A172 (cell line): Measurements from ENCODE around the gene C16orf92. TPM values are rescaled to one million over a fixed set of nuclear protein-coding genes. Genes with fewer than 3 reads are reported as not detected.
"Not testable (repeated sequence)": the region's sequence is repeated elsewhere in the genome, so short reads cannot be mapped to it uniquely, and the experiment has no call there.

Experiments used
- DNase-seq: peaks from one replicate; pipeline ENCODE4 v3.0.0-alpha.2; 2015; ENCODE audit warnings: low spot score
- total RNA-seq: library from RNA; depleted of rRNA; stranded (reverse); fragments of >200 nt; shearing (Covaris generic); gene quantifications from 2 replicates; pipeline ENCODE4 v1.2.3, GENCODE V29; 2014

The C16orf92 gene
- total RNA-seq, 1 experiment from 2014 or later: not detected

DNA sequence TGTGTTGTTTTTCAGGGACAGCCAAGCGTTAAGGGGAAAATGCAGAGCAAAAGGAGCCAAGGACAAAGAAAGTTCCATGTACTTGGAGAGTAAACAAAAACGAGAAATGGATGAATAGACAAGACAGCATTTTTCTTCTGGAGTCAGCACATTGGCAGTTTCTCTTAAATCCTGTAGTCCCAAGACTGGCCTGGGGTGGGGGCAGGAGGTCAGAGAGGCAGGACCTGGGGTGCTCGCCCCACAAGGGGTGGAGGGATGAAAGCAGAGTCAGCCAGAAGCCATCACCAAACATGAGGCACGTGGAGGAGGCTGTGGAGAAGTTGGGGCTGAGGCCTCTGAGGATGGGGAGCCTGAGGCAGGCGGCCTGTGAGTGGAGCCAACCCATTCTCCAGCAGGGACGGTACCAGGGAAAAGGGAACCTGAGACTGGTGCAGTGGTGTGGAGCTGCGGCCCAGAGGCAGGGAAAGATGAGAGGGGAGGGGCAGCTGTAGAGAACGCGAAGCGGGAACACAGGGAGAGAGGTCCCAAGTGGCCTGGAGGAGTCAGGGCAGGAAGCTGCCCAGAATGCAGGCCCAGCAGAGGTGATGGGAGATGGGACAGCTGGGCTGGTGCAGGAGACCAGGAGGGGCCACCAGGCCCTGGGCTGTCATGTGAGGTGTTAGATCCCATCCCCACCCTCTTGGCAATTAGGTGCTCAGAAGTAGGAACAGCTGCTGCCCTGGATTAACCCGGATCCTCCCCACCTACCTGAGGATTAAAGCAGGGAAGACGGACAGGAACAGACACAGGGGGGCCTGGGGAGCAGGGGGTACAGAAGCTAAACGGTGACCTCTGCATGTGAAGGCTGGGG lies 4.8 kb downstream of the C16orf92 start:
- DNase-seq: no peak

DNA sequence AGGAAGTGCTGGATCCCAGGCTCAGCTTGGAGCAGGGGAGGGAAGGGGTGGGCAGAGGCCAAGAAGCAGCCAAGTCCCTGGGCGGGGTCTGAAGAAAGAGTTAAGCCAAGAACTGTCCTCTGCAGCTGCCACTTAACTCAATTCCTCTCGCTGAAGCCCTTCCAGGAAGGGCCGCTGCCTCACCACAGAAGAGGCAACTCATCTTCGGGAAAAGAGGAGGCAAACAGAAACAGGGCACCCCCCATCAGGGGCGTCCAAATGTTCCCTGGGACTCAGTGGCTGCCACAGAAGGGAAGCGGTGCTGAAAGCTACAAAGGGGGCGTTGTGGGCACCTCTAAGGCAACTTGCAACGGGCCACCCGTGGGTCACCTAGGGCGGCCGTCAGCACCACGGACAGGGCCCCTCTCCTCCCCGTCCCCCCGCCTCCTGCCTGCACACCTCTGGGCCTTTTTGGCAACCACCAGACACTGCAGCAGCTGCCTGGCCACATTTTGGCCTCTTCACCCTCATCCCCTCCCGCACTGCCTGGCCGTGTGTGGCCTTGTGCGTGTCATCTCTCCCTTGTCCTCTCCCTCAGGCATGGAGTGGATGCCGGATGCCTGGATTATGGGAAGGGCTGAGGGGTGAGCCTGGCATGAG lies 5.6 kb downstream of the C16orf92 start:
- peak; percentile 13 for DNase-seq

DNA sequence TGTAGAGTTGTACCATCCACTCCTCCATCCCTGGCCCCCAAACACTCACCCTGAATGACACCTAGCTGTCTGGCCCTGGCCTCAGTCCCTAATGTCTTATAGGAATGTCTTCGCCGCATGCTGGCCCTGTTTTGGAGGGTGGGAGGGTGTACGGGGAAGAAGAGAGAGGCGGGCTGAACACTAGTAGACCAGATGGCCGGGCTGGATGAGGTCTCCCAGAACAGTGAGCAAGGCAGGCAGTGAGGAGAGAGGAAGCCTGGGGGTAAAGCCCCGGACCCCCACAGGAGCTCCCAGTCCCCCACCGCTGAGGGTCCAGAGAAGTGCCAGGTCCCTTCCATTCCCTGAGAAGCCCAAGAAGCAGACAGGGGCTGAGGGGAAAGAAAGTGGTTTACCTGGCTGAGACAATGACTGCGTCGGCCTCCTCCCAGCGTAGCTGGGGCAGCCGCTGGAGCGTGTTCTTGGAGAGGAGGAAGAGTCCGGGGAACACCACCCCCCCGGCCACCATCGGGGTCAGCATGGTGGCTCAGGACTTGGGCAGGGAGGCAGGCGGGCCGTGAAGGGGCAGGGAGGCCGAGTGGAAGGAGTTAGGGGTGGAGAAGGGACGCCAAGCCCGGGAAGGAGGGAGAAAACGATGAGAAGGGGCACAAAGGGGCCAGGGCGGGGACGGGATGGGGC lies 7.2 kb downstream of the C16orf92 start:
- no peak for DNase-seq

DNA sequence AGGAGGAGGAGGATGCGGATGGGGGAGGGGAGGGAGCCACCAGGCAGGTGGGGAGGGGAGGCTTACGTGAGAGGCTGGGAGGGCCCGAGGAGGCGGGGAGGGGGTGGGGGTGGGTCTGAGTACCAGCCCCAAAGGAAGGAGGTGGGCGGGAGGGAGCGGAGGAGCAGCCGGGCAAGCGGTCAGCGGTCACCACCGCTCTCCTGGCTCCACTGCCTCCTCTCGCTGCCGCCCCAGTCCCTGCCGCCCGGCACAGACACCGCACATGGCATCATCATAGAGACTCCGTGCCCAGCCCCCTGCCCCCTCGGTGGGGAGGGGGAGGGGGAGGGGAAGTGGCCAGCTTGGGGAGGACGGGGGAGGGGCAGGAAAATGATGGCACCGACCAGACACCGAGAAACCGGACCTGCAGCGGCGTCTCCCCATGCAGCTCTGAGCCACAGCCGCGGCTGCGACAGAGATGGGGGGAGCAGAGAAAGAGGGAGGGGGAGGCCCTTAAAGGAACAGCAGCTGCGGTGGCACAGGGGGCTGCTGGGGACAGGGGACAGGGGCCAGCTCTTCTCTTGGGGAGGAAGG lies 7.9 kb downstream of the C16orf92 start, which contains the start of gene TLCD3B:
Gene TLCD3B, minus strand, starts transcription at position 431 of the 573 bp plus-strand sequence. CDS start 744 bp downstream, outside the sequence.
- no peak for DNase-seq

DNA sequence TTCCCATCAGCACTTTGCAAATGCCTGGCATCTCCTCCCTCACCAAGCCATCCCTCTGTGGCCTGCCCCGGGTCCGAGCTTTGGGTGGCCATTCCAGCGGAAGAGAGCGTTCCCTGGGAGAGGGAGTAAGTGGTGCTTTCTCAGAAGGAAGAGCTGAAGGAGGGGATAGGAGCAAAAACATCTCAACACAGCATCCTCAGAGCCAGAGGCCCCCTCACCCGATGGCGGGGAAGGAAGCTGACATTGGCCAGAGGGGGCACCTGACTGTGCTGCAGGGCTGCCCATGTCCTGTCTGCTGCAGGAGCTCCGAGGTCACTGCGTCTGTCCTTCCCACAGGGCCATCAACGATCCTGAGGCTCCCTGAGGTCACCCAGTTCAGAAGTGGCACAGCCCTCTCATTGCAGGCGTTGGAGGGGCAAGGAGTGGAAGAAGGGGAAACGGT lies 8.5 kb downstream of the C16orf92 start:
- DNase-seq: no peak

DNA sequence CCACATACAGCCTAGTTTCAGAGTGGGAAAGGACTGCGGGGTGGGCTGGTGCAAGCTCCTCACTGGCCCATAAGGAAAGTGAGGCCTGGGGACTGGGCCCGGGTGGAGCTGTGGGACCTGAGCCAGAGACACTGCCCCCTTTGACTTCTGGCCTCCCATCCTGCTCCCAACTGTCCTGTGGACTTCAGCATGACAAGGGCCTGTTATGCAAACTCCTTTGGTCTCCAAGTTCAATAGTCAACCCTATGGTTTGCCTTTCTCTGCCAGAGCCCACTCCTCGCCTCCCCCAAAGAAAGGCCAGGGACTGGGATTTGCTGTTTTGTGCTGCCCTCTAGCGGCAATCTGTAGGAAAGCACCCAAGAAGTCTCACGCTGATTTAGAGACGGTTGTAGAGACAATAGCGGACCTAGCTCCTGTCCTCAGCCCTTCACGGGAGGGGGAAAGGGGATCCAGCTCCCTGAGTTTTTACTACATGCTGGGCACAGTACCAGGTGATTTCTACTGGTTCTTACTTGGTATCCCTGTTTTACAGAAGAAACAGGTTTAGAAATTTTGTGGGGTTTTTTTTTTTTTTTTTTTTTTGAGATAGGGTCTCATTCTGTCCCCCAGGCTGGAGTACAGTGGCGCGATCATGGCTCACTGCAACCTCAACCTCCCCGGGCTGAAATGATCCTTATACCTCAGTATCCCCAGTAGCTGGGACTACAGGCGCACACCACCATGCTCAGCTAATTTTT lies 9.3 kb downstream of the C16orf92 start:
- DNase-seq: peak; percentile 71

DNA sequence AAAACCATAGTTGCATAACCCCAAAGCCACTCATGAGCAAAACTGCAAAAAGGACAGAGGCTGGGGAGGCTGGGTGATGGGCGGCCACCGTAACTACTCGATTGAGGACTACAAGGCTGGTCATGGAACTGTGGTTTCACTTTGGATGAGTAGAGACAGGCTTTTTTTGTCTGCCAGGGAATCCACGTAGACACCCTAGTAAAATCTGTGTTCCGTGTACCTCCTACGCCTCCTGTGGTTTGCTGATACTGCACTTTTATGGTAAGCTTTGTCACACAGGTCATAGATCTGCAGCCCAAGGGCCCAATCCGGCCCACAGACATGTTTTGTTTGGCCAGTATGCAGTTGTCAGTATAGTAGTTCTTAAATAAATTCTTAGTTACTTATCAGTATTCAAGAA lies 10.3 kb downstream of the C16orf92 start:
- DNase-seq: no peak

DNA sequence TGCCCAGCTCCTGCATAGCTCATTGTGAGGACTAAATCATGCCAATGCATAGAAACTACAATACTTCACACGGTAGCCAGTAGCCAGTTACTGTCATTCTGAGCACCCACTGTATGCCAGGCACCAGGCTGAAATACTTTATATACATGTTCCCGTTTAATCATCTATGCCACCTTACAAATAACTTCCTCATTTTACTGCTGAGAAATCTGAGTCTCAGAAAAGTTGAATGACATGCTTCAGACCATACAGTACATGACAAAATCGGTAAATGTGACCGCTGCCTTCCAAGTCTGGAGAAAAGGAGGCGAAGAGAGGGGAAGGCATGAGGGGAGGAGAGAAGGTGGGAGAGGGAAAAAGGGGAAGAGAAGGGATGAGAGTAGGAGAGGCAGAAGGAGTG lies 17.2 kb downstream of the C16orf92 start:
- DNase-seq: no peak

DNA sequence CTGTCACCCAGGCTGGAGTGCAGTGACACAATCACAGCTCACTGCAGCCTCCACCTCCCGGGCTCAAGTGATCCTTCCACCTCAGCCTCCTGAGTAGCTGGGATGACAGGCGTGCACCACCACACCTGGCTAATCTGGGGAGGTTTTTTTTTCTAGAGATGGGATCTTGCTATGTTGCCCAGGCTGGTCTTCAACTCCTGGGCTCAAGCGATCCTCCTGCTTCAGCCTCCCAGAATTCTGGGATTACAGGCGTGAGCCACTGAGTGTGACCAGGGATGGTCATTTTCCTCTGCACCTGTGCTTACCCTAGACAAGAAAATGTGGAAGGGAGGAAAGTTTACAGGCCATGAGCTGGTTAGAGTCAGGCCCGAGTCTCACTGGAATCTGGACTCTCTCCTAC lies 17.7 kb downstream of the C16orf92 start:
- not testable (repeated sequence) for DNase-seq

DNA sequence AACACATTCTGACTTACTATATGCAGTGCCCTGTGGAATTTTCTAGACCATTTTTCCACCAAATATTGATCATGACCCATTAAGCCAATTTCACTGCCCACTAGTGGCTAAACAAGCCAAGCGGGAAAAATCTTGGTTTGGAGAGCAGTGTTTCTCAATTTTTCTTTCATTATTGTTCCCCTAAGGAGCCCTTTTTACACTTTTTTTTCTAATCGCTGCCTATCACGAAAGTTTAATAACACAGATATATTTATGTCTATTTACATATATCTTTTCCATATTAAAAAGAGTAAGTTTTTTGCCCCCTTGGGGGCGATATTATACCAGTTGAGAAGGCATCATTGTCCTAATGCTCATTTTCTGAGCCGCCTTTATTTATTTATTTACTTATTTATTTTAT lies 18.8 kb downstream of the C16orf92 start:
- no peak for DNase-seq

DNA sequence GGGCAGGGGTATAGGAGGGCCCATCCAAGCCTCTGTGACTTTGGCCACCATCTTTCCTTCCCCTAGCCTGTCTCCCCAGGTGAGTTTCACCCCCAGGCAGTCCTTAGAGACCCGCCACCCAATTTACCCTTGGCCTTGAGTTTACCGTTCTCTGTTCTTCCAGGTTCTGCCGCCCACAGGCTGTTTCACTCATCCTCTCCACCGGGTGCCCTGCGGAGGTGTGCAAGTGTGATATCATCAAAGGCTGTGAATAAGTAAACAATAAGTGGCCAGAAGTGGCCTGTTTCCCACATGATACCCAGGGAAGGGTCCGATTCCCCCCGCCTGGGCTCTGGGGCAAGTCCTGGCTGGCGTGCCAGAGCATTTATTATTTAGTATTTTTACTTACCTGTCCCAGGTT lies 23.2 kb downstream of the C16orf92 start:
- no peak for DNase-seq

DNA sequence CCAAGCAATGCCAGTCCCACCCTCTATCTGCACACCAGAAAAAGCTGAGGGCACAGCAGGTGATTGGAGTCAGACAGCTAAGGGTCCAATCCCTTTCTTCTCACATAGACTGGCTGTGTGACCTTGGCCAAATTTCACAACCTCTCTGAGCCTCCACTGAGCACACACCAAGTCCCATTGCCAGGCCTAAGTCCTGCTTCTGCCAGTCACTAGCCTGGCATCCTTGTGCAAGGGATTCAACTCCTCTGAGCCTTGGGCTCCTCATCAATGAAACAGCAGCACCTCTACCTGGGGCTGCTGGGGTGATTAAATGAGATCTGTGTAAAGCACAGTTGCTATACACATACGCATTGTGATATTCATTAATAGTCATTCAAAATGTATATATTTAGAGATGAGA lies 23.6 kb downstream of the C16orf92 start:
- DNase-seq: no peak

DNA sequence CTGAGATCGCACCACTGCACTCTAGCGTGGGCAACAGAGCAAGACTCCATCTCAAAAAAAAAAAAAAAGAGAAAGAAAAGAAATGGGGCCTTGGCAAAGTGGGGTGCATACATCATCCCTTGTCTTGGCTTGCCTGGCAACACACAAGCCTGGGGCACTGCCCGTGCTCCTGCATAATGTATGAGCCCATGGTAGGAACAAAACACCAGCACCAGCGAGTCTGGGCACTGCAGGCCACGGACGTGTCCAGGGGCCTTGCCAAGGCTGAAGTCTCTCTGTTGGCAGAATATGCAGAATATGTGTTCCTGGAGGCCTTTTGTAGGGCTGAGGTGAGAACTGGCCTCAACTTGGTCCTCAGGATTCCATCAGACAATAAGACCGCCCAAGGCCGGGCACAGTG lies 26.9 kb downstream of the C16orf92 start:
- DNase-seq: no peak

DNA sequence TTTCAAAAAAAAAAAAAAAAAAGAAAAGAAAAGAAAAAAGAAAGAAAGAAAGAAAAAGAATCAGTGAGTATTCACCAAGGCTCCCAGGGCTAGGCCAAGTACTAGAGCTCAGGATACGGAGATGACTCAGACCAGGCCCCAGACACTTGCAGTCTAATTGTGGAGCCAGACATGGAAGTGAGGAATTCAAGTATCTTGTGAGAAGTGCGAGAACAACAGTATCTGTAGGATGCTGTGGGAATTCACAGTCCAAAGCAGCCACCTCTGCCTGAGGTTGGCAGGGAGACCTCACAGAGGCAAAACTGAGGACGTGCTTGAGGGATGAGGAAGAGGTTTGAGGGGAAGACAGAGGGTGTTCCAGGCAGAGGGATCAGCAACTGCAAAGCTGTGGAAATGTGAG lies 28.5 kb downstream of the C16orf92 start:
- peak; percentile 82 for DNase-seq

DNA sequence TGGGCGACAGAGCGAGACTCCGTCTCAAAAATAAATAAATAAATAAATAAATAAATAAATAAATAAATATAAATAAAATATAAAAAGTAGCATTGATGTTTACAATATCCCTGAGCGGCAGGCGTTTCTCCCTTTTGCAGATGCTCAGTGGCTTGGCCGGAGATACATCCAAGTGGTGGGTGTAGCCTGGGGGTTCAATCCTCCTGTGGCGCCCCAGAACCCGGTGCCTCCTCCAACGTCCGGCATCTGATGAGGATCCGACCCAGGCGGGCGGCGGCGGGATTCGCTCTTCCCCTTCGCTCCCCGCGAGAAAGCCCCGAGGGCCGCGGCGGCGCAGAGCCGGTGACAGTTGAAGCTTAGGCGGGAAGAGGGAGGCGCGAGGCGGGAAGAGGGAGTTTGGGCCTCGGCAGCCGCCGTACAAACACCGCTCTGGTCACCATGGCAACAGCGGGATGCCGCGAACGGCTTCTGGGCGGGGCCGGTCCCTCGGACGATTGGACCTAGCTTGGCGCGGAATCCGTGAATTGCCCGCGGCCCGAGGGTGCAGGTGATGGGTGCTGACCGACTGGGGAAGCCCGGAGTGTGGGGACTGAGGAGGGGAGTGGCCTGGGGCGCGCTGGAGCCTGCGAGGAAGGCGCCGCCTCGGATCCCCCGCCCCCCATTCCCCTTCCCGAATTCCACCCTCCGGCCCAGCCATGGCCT lies 29.8 kb downstream of the C16orf92 start:
- peak; percentile 89 for DNase-seq

DNA sequence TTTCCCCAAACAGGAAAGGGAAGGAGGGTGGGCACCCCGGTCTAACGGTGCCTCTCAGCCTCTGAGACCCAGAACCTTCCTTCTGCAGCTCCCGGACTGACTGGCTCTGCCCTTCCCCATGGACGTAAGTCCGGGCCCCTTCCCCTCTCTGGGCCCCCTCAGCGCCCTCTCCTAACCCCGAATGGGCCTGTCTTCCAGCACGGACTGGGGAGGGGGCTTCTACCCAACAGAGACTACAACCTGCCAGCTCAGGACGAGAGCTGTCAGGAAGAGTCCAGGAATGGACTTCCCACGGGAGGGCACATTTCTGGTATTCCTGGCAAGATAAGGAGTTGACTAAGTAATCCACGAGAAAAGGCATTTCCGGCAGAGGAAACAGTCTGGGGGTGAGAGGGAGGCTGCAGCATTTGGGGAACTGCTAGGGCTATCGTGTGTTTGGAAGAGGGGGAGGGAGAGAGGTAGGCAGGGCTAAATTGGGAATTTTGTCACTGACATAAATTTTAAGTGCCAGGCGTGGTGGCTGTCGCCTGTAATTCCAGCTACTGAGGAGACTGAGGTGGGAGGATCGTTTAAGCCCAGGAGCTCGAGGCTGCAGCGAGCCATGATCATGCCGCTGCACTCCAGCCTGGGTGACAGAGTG lies 30.5 kb downstream of the C16orf92 start:
- DNase-seq: peak; percentile 90

DNA sequence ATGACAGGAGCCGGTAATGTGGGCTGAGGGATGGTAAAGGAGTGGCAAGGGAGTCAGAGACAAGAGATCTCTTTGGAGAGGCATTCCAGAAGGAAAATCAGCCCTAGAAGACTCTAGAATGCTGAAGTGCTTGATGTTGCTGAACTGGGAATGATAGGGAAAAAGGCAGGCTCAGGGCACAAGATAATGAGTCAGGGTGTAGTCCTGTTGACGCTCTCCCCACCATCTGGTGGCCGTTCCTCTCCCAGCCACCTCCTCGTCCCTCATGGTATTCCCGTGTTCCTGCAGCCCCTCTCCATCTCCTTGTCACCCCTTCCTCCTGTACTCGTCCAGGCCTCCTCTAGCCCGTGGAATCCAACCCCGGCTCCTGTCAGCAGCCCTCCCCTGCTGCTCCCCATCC lies 31.5 kb downstream of the C16orf92 start:
- DNase-seq: no peak

DNA sequence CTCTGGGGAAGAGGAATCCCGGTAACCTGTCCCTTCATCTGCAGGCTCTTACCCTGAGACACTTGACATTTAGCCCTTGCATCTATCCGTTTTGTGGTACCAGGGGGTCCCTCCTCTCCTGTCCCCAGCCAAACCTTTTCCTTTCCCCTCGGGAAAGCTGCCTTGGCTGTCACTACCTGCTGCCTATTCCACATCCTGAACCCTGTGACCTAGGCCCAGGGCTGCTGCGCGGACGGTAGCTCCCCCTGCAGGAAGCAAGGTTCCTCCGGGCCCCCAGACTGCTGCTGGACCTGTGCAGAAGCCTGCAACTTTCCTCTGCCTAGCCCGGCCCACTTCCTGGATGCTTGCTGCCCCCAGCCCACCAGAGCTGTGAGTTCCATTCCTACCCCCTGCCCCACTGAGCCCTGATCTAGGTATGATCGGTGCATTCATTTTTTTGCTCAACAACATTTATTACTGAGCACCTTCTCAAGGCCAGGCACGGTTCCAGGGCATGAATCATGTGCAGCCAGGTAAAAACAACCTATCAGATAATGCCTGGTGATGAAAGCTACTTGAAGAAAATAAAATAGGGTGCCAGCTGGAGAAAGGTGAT lies 32.1 kb downstream of the C16orf92 start:
- no peak for DNase-seq

DNA sequence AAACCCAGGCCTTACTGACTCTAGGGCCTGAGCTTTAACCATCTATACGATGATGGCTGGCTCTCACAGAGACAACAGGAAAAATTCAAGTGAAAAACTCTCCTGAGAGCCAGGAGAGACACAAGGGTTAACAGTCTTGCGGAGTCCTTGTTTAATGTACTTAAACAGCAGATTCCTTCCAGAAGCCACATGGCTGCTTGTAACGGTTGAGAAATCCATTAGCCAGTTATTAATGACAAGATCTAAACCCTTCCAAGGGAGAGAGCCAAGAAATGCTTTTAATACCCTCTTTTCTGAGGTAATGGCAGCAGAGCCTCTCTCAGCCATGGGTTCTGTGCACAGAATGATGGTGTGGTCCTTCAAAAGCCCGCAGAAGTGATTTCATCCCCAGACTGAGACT lies 37.3 kb downstream of the C16orf92 start:
- no peak for DNase-seq
